Endothelial cell of umbilical vein (primary cell): ENCODE data around the gene UBE2D2. TPM values are rescaled to one million over a fixed set of nuclear protein-coding genes. Genes with fewer than 3 reads are reported as not detected.

Source experiments
- BruUV-seq: library from RNA; stranded (reverse); fragments of 400-500 nt; replicated peaks from 2 replicates; lab custom pipeline; 2021; lab: Mats Ljungman, UMichigan
- CTCF ChIA-PET: fragments of 300-600, 350-600 bp; sonication (Branson Sonifier 250); formaldehyde crosslinking; loops from one replicate; lab custom pipeline; 2021; ENCODE audit warnings: antibody characterized with exemption, inconsistent platforms; lab: Charles Lee
- POLR2A ChIA-PET: fragments of 300-600, 350-600 bp; sonication (Branson Sonifier 250); formaldehyde crosslinking; loops from one replicate; lab custom pipeline; 2021; ENCODE audit warnings: antibody characterized with exemption, inconsistent platforms; lab: Charles Lee
- DNase-seq: peaks from one replicate; pipeline ENCODE4 v3.0.0-alpha.2; 2011; ENCODE audit warnings: low read depth, low spot score
- FAIRE-seq: peaks from 2 replicates; lab custom pipeline; 2011; peaks lifted over from hg19 to GRCh38; lab: Jason Lieb, UNC
- H2AFZ ChIP-seq: 2 replicates; pipeline ENCODE4 v1.6.0; 2012; ENCODE audit warnings: low read depth, low read length, control low read depth, inconsistent platforms
- H3K27ac ChIP-seq: 2 replicates; pipeline ENCODE4 v1.5.1; 2011; ENCODE audit warnings: low read depth, mild to moderate bottlenecking, control low read depth, low read length, moderate library complexity; ENCODE audit not compliant: insufficient read depth
- H3K27me3 ChIP-seq, 2 experiments: 2 replicates each; pipeline versions ENCODE4 v1.6.0 to v1.6.1; 2011; ENCODE audit warnings: low read length in 2 of 2, mixed read lengths in 1 of 2; ENCODE audit not compliant: control insufficient read depth in 2 of 2, insufficient read depth in 2 of 2
- H3K36me3 ChIP-seq, 2 experiments: 2 replicates in 1 of 2; 3 replicates in 1 of 2; pipeline ENCODE4 v1.5.1; 2011; ENCODE audit warnings: low read length in 2 of 2, mild to moderate bottlenecking in 1 of 2, moderate library complexity in 1 of 2; ENCODE audit not compliant: control insufficient read depth in 2 of 2, insufficient read depth in 2 of 2; ENCODE audit errors: extremely low read depth in 1 of 2
- H3K4me1 ChIP-seq: 3 replicates; pipeline ENCODE4 v1.5.1; 2011; ENCODE audit warnings: mild to moderate bottlenecking, low read length; ENCODE audit not compliant: control insufficient read depth, insufficient read depth; ENCODE audit errors: extremely low read depth
- H3K4me2 ChIP-seq: 2 replicates; pipeline ENCODE4 v1.6.1; 2011; ENCODE audit warnings: low read length, control low read depth, mixed read lengths; ENCODE audit not compliant: insufficient read depth
- H3K4me3 ChIP-seq, 3 experiments: fragments of 200-600 bp in 1 of 3; sonication (generic), shearing (Covaris generic) in 1 of 3; replicated peaks in 1 of 3; 2 replicates each; pipeline ENCODE4 v1.5.1; 2011 to 2016; ENCODE audit warnings: control low read depth in 3 of 3, low read length in 3 of 3, mild to moderate bottlenecking in 2 of 3, inconsistent platforms in 1 of 3, low read depth in 1 of 3, moderate library complexity in 1 of 3; ENCODE audit not compliant: insufficient read depth in 1 of 3
- H3K79me2 ChIP-seq: 2 replicates; pipeline ENCODE4 v1.6.0; 2012; ENCODE audit warnings: low read length, inconsistent platforms; ENCODE audit not compliant: control insufficient read depth, insufficient read depth
- H3K9ac ChIP-seq: replicated peaks from 2 replicates; pipeline ENCODE3; 2011; ENCODE audit warnings: low read length, control low read depth; ENCODE audit not compliant: insufficient read depth; ENCODE audit errors: extremely low read depth
- H3K9me1 ChIP-seq: replicated peaks from 3 replicates; pipeline ENCODE4 v1.6.0; 2011; ENCODE audit warnings: mild to moderate bottlenecking, low read length; ENCODE audit not compliant: control insufficient read depth, insufficient read depth; ENCODE audit errors: extremely low read depth
- H3K9me3 ChIP-seq: replicated peaks from 2 replicates; pipeline ENCODE4 v1.5.1; 2012; ENCODE audit warnings: low read length, inconsistent platforms; ENCODE audit not compliant: control insufficient read depth, insufficient read depth
- H4K20me1 ChIP-seq: replicated peaks from 2 replicates; pipeline ENCODE3; 2011; ENCODE audit warnings: mild to moderate bottlenecking, low read length; ENCODE audit not compliant: control insufficient read depth, insufficient read depth; ENCODE audit errors: extremely low read depth
- CTCF ChIP-seq, 2 donors: IDR thresholded peaks; 1 replicate in 1 of 2; 2 replicates in 1 of 2; pipeline ENCODE4 v1.5.1; 2011; ENCODE audit warnings: low read length in 2 of 2, mild to moderate bottlenecking in 2 of 2, moderate library complexity in 2 of 2, control low read depth in 1 of 2, inconsistent platforms in 1 of 2, low read depth in 1 of 2; ENCODE audit not compliant: insufficient read depth in 1 of 2; ENCODE audit errors: extremely low read depth in 1 of 2
- EZH2 ChIP-seq: IDR thresholded peaks from 2 replicates; pipeline ENCODE4 v1.6.1; 2012; ENCODE audit warnings: borderline replicate concordance, low read depth, mild to moderate bottlenecking, moderate library complexity, low read length, inconsistent platforms; ENCODE audit not compliant: severe bottlenecking
- FOS ChIP-seq: IDR thresholded peaks from 2 replicates; pipeline ENCODE4 v1.6.1; 2011; ENCODE audit warnings: mild to moderate bottlenecking, low read length, moderate library complexity, borderline replicate concordance; ENCODE audit not compliant: insufficient read depth
- GATA2 ChIP-seq: IDR thresholded peaks from 2 replicates; pipeline ENCODE4 v1.7.0; 2011; ENCODE audit warnings: low read depth, mild to moderate bottlenecking, moderate library complexity, mixed read lengths, low read length; ENCODE audit not compliant: insufficient read length, insufficient read depth
- JUN ChIP-seq: IDR thresholded peaks from 2 replicates; pipeline ENCODE4 v1.6.1; 2011; ENCODE audit warnings: borderline replicate concordance, low read depth; ENCODE audit not compliant: insufficient read length, insufficient read depth
- MYC ChIP-seq: IDR thresholded peaks from one replicate; pipeline ENCODE4 v1.6.1; 2011; ENCODE audit warnings: mild to moderate bottlenecking, low read depth, low read length
- POLR2A ChIP-seq: IDR thresholded peaks from 2 replicates; pipeline ENCODE4 v1.6.1; 2012; ENCODE audit warnings: low read depth, mild to moderate bottlenecking, control low read depth, low read length
- POLR2AphosphoS5 ChIP-seq: IDR thresholded peaks from 2 replicates; pipeline ENCODE4 v1.6.1; 2012; ENCODE audit warnings: low read depth, mild to moderate bottlenecking, control low read depth, low read length, moderate library complexity; ENCODE audit not compliant: insufficient read depth
- dilution Hi-C: fragments of 300-500 bp; cut with MboI; formaldehyde crosslinking; loops from one replicate; pipeline ENCODE4 v1.15.0; 2019; ENCODE audit warnings: low sequenced_read_pairs; ENCODE audit not compliant: extremely low pct_ligation_motif_present
- intact Hi-C: fragments of 100-400 bp; cut with micrococcal nuclease; formaldehyde crosslinking; loops from one replicate; pipeline ENCODE4 v1.10.0; 2022
- polyA plus RNA-seq, 4 experiments: library from polyadenylated mRNA; depleted of rRNA in 3 of 4; stranded (reverse) in 3 of 4; unstranded in 1 of 4; fragments of >200 nt; gene quantifications; 2 replicates each; pipeline versions ENCODE4 v1.2.1 to v1.2.3, GENCODE V29; 2011 to 2012; ENCODE audit warnings: missing spikeins in 1 of 4
- total RNA-seq: library from RNA; stranded (reverse); gene quantifications from 2 replicates; pipeline ENCODE4 v1.2.3, GENCODE V29; 2021
- TF ChIP-seq, protein P1 (sequence below): IDR thresholded peaks from 2 replicates; pipeline ENCODE4 v1.6.1; 2011; ENCODE audit not compliant: insufficient read depth, insufficient read length

The UBE2D2 gene
- total and polyA plus RNA-seq, 2 donors (not counting 3 experiments of a cell fraction or from before 2014, with no cell fraction given): 45.0 to 156 TPM

DNA sequence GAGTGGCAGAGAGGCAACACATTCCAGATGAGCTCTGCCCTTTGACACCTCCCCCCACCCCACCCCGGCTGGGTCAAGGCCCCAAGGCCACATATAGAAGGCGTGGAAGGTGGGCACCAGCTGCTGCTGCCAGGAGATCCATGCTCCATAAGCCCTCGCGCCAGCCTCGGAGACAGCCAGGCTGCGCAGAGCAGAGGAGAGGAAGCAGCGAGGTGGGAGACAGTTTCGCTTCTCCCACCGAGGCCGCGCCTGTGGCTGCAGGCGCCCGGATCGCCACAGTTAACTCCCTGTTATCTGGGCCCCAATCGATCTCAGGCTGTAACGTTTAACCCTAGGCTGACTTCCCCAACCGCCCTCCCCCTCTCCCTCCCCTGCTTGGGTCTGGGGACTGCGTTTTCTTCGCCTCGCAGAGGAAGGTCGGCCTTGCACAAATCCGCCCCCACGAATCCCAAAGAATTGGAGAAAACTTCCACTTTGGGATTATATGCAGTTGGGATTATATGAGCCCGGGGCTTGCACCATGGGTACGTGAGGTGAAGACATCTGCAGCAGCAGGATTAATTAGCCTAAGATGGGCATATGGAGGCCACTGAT, 85.9 kb downstream of the UBE2D2 start:
- POLR2A ChIA-PET: no interaction called here
- Histone ChIP-seq H4K20me1 (no peaks in the 10 kb centered on the region), H3K4me3 (no peak overlapping the region), H3K9ac (no peak overlapping the region), H3K4me2 (no peak overlapping the region), H3K27ac (no peak overlapping the region), H3K9me3 (no peaks in the 10 kb centered on the region), H3K4me1 (peaks cover 23% of the 10 kb centered on the region), H3K9me1 (no peaks in the 10 kb centered on the region), H3K36me3 (no peaks in the 10 kb centered on the region), H3K79me2 (no peaks in the 10 kb centered on the region), H2AFZ (no peak overlapping the region), H3K27me3 (peaks cover 9 to 24% of the 10 kb centered on the region in 2 experiments)
- intact Hi-C loops (no loop called here), dilution Hi-C loops (loop anchor here (10.0 kb wide), 1 partner anchor 118 kb away; no protein-coding TSS in a partner anchor)
- no TSS peak for BruUV-seq
- DNase-seq (no peak), FAIRE-seq (no peak)
- TF ChIP-seq JUN: no peak
- TF ChIP-seq, protein P1, sequence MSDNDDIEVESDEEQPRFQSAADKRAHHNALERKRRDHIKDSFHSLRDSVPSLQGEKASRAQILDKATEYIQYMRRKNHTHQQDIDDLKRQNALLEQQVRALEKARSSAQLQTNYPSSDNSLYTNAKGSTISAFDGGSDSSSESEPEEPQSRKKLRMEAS: no peak
- no peak for TF ChIP-seq POLR2A
- TF ChIP-seq MYC: no peak
- TF ChIP-seq EZH2: no peak
- no peak for TF ChIP-seq CTCF (IDR thresholded peaks at IDR 0.05; ENCODE audit: extremely low read depth in 1 of 2, insufficient read depth in 1 of 2, low read depth in 1 of 2, low read length in 2 of 2)
- TF ChIP-seq POLR2AphosphoS5: no peak
- no peak for TF ChIP-seq GATA2
- no peak for TF ChIP-seq FOS
- CTCF ChIA-PET: interaction anchor here (1.7 to 8.6 kb wide), 5 partner anchors 11 to 120 kb away, joined by 5 to 161 read pairs (median 16); no protein-coding TSS in a partner anchor
